Measurements from ENCODE around the gene CLCN4.

The CLCN4 gene

GRCh38 chrX:10135561-10136399 is 21.0 kb upstream of the CLCN4 start:
- no peak for TF ChIP-seq CTCF (conservative IDR thresholded peaks at IDR 0.05; ENCODE audit: low read depth, low read length)
- no peak for DNase-seq (ENCODE audit: low read depth)
- no peak overlapping the region for H3K4me3 ChIP-seq (ENCODE audit: low read depth, low read length)

DNA sequence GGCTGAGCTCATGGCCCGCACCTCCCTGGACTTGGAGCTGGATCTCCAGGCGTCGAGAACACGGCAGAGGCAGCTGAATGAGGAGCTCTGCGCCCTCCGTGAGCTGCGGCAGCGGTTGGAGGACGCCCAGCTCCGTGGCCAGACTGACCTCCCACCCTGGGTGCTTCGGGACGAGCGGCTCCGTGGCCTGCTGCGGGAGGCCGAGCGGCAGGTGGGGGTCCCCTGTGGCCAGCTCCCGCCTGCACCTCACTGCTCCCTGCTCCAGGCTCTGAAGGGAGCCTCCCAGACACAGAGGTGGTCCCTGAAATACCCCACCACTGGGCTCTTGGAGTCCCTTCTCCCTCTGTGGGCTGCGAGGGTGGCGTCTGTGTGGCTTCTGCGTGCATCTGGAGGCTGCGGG is 18.0 kb upstream of the CLCN4 start:
- no peak for DNase-seq (ENCODE audit: low read depth)
- no peak overlapping the region for H3K4me3 ChIP-seq (ENCODE audit: low read depth, low read length)
- TF ChIP-seq CTCF (conservative IDR thresholded peaks at IDR 0.05; ENCODE audit: low read depth, low read length), result no peak

DNA sequence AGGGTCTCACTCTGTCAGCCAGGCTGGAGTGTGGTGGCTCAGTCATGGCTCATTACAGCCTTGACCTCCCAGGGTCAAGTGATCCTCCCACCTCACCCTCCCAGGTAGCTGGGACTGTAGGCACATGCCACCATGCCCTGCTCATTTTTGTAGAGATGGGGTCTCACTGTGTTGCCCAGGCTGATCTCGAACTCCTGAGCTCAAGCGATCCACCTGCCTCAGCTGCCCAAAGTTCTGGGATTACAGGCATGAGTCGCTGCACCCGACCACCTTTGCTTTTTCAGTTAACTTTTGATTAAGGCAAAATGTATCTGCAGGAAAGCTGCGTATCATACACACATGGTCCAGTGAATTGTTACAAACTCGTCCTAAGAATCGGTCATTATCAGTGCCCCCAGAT is 16.5 kb upstream of the CLCN4 start:
- TF ChIP-seq CTCF (conservative IDR thresholded peaks at IDR 0.05; ENCODE audit: low read depth, low read length), result no peak
- no peak overlapping the region for H3K4me3 ChIP-seq (ENCODE audit: low read depth, low read length)
- DNase-seq (ENCODE audit: low read depth), result no peak

GRCh38 chrX:10142041-10142599 is 14.7 kb upstream of the CLCN4 start:
- no peak overlapping the region for H3K4me3 ChIP-seq (ENCODE audit: low read depth, low read length)
- DNase-seq (ENCODE audit: low read depth), result no peak
- no peak for TF ChIP-seq CTCF (conservative IDR thresholded peaks at IDR 0.05; ENCODE audit: low read depth, low read length)

DNA sequence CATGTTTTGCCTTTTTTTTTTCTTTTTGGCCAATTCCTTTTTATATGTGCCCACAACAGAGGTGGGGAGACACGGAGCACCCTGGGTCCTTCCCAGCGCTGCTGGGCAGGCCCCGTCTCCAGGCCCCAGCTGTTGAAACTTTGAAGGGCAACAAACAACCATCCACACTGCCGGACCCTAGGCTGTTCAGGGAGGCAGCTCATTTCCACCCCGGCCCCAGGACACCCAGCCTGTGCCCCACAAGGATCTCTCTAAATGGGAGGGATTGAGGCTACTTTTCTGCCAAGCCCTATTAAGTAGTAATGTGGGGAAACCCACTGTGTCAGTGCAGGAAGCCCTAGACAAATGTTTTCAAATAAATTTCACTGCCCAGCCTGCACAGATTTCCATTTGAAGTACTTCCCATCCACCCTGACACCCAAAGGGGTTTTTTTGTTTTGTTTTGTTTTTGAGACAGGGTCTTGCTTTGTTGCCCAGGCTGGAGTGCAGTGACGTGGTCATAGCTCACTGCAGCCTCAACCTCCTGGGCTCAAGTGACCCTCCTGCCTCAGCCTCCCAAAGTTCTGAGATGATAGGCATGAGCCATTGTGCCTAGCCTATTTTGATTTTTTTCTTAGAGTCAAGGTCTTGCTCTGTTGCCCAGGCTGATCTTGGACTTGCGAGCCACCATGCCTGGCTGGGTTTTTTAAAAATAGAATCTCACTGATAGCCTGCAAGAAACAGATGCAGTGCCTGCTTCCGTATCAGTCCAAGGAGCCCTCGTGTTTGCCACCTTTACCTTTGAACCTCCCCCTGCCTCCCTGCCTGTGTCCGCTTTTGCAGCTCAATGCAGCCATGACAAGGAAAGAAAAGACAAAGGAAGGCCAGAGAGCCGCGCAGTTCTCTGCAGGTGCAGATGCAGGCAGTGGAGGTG is 13.4 kb upstream of the CLCN4 start:
- no peak for DNase-seq (ENCODE audit: low read depth)
- no peak overlapping the region for H3K4me3 ChIP-seq (ENCODE audit: low read depth, low read length)
- no peak for TF ChIP-seq CTCF (conservative IDR thresholded peaks at IDR 0.05; ENCODE audit: low read depth, low read length)

GRCh38 chrX:10146346-10146745 is 10.4 kb upstream of the CLCN4 start:
- no peak for DNase-seq (ENCODE audit: low read depth)
- no peak overlapping the region for H3K4me3 ChIP-seq (ENCODE audit: low read depth, low read length)
- TF ChIP-seq CTCF (conservative IDR thresholded peaks at IDR 0.05; ENCODE audit: low read depth, low read length), result no peak
